A549 (cell line): Measurements from ENCODE around the gene RAB8A.

Experiments
- BHLHE40 ChIP-seq: IDR thresholded peaks from 2 replicates; pipeline ENCODE4 v1.6.1; 2012; ENCODE audit warnings: low read depth, low read length, inconsistent platforms
- CHD4 ChIP-seq: fragments of 200-600 bp; sonication (generic); IDR thresholded peaks from 2 replicates; pipeline ENCODE4 v1.6.1; 2016; ENCODE audit warnings: antibody characterized with exemption, mild to moderate bottlenecking, borderline replicate concordance
- CTCF ChIP-seq: fragments of >200 bp; sonication (Bioruptor Twin); formaldehyde crosslinking; IDR thresholded peaks from 3 replicates; pipeline ENCODE4 v1.5.1; 2016
- ELK1 ChIP-seq: fragments of 150-350 bp; IDR thresholded peaks from 2 replicates; pipeline ENCODE4 v1.6.1; 2014; ENCODE audit warnings: low read depth, mild to moderate bottlenecking, low read length
- ESRRA ChIP-seq: fragments of 150-350 bp; IDR thresholded peaks from 2 replicates; pipeline ENCODE4 v1.6.1; 2014; ENCODE audit warnings: mild to moderate bottlenecking, low read length, borderline replicate concordance
- HDAC2 ChIP-seq: fragments of 200-600 bp; sonication (generic); IDR thresholded peaks from 2 replicates; pipeline ENCODE4 v1.6.1; 2016
- MAFK ChIP-seq: fragments of 450-650 bp; IDR thresholded peaks from 2 replicates; pipeline ENCODE4 v1.6.1; 2014; ENCODE audit not compliant: partially characterized antibody
- MAX ChIP-seq: IDR thresholded peaks from 2 replicates; pipeline ENCODE4 v1.6.1; 2012
- MYC ChIP-seq: IDR thresholded peaks from 2 replicates; pipeline ENCODE4 v1.6.1; 2012; ENCODE audit warnings: mild to moderate bottlenecking, inconsistent platforms, low read length, improper control_type of control experiment, borderline replicate concordance
- POLR2A ChIP-seq: IDR thresholded peaks from 2 replicates; pipeline ENCODE4 v1.6.1; 2012; ENCODE audit warnings: mild to moderate bottlenecking, low read length
- RNF2 ChIP-seq: fragments of 200-600 bp; sonication (generic); IDR thresholded peaks from 2 replicates; pipeline ENCODE4 v1.6.1; 2016; ENCODE audit warnings: low read depth, mild to moderate bottlenecking, antibody characterized with exemption, moderate library complexity, borderline replicate concordance
- SMC3 ChIP-seq: fragments of >200 bp; sonication (Bioruptor Twin); formaldehyde crosslinking; IDR thresholded peaks from 3 replicates; pipeline ENCODE4 v1.6.1; 2018; ENCODE audit warnings: inconsistent platforms
- TFCP2L1 ChIP-seq: fragments of 250-450 bp; sonication (Bioruptor Pico); IDR thresholded peaks from 2 replicates; pipeline ENCODE4 v1.5.0; 2021; ENCODE audit warnings: mild to moderate bottlenecking
- TP53 ChIP-seq: fragments of 250-450 bp; sonication (Bioruptor Pico); IDR thresholded peaks from 2 replicates; pipeline ENCODE4 v1.5.0; 2021; ENCODE audit warnings: mild to moderate bottlenecking, moderate library complexity

- TF ChIP-seq CTCF = no peak
- TF ChIP-seq BHLHE40 = no peak
- TF ChIP-seq CHD4 = no peak
- TF ChIP-seq POLR2A = no peak
- TF ChIP-seq HDAC2 = no peak
- peak; percentile 2 for TF ChIP-seq MAFK
- TF ChIP-seq SMC3 = no peak
- TF ChIP-seq ELK1 = no peak
- no peak for TF ChIP-seq MAX
- no peak for TF ChIP-seq TP53 (CRISPR knock-in tag)
- TF ChIP-seq ESRRA = no peak
- no peak for TF ChIP-seq MYC
- no peak for TF ChIP-seq TFCP2L1
- no peak for TF ChIP-seq RNF2
Measured at GRCh38 chr19:16180611-16181010, 68.9 kb downstream of the RAB8A start.
